Mesodermal cell (in vitro differentiated cells): ENCODE data around the gene PCSK5.
"Not testable (repeated sequence)": the region's sequence is repeated elsewhere in the genome, so short reads cannot be mapped to it uniquely, and the experiment has no call there.

Experiments used
- H3K27ac ChIP-seq: 2 replicates; pipeline ENCODE4 v1.7.0; 2013; ENCODE audit warnings: mild to moderate bottlenecking, low read depth, low read length, moderate library complexity; ENCODE audit not compliant: severe bottlenecking
- H3K36me3 ChIP-seq: 2 replicates; pipeline ENCODE4 v1.7.1; 2013; ENCODE audit warnings: mild to moderate bottlenecking, low read length, moderate library complexity; ENCODE audit not compliant: control insufficient read depth, insufficient read depth
- H3K4me1 ChIP-seq: one replicate; pipeline ENCODE4 v1.7.1; 2013; ENCODE audit warnings: mild to moderate bottlenecking, low read length; ENCODE audit not compliant: insufficient read depth, control insufficient read depth, poor library complexity, severe bottlenecking
- H3K4me3 ChIP-seq: 2 replicates; pipeline ENCODE4 v1.7.0; 2013; ENCODE audit warnings: low read length, control low read depth, mild to moderate bottlenecking; ENCODE audit not compliant: insufficient read depth, poor library complexity, severe bottlenecking; ENCODE audit errors: extremely low read depth
- H3K9me3 ChIP-seq: 2 replicates; pipeline ENCODE4 v1.7.1; 2013; ENCODE audit warnings: mild to moderate bottlenecking, low read length, moderate library complexity; ENCODE audit not compliant: control insufficient read depth
- WGBS, 2 experiments: methylation state at CpG; one replicate each; pipeline ENCODE4 v1.1.5; 2013; ENCODE audit warnings: missing lambda C conversion rate in 2 of 2; ENCODE audit not compliant: insufficient coverage in 2 of 2; 5-methylcytosine and 5-hydroxymethylcytosine counted together

PCSK5 gene

GRCh38 chr9:75889577-75889976 lies 896 bp upstream of the PCSK5 start:
- no peaks in the 10 kb centered on the region for H3K36me3 ChIP-seq
- H3K9me3 ChIP-seq = no peaks in the 10 kb centered on the region
- H3K4me3 ChIP-seq = peak overlapping the region; percentile 76
- H3K4me1 ChIP-seq = peaks cover 17% of the 10 kb centered on the region
- 0% methylated on average over 1 of the region's 7 CpGs; no CpG with 5 or more reads in 1 of the 2 experiments for WGBS, 2 experiments
- H3K27ac ChIP-seq = no peak overlapping the region

GRCh38 chr9:75889977-75890471 lies 449 bp upstream of the PCSK5 start:
- WGBS, 2 experiments = 0 to 1% methylated on average over 24 of the region's 24 CpGs
- peak overlapping the region; percentile 76 for H3K27ac ChIP-seq
- peak overlapping the region; percentile 76 for H3K4me3 ChIP-seq
- H3K4me1 ChIP-seq = peaks cover 18% of the 10 kb centered on the region
- H3K9me3 ChIP-seq = no peaks in the 10 kb centered on the region
- H3K36me3 ChIP-seq = no peaks in the 10 kb centered on the region

GRCh38 chr9:75891277-75891741 lies 836 bp downstream of the PCSK5 start:
- Histone ChIP-seq H3K4me1 (peaks cover 26% of the 10 kb centered on the region), H3K36me3 (no peaks in the 10 kb centered on the region), H3K4me3 (peak overlapping the region; percentile 76), H3K9me3 (no peaks in the 10 kb centered on the region), H3K27ac (no peak overlapping the region)
- 0% methylated on average over 20 to 22 of the region's 28 CpGs for WGBS, 2 experiments

- WGBS, 2 experiments = 1 to 2% methylated on average over 15 to 32 of the region's 32 CpGs
- H3K4me1 ChIP-seq = peaks cover 27% of the 10 kb centered on the region
Observed at GRCh38 chr9:75891771-75892215, 1.3 kb downstream of the PCSK5 start.

GRCh38 chr9:75892216-75892911 lies 1.9 kb downstream of the PCSK5 start:
- Histone ChIP-seq H3K4me3 (peak overlapping the region; percentile 76), H3K4me1 (peaks cover 27% of the 10 kb centered on the region), H3K9me3 (no peaks in the 10 kb centered on the region), H3K27ac (no peak overlapping the region), H3K36me3 (no peaks in the 10 kb centered on the region)
- WGBS, 2 experiments = 0 to 1% methylated on average over 5 to 16 of the region's 31 CpGs

More at GRCh38 chr9:75891771-75892215, 1.3 kb downstream of the PCSK5 start:
- Histone ChIP-seq H3K4me3 (peak overlapping the region; percentile 76), H3K9me3 (no peaks in the 10 kb centered on the region), H3K36me3 (no peaks in the 10 kb centered on the region), H3K27ac (no peak overlapping the region)

GRCh38 chr9:75893106-75893505 lies 2.6 kb downstream of the PCSK5 start:
- H3K27ac ChIP-seq = no peak overlapping the region

GRCh38 chr9:75894566-75894965 lies 4.1 kb downstream of the PCSK5 start:
- WGBS, 2 experiments = 0% methylated on average over 1 of the region's 3 CpGs; no CpG with 5 or more reads in 1 of the 2 experiments
- Histone ChIP-seq H3K36me3 (no peaks in the 10 kb centered on the region), H3K27ac (no peak overlapping the region), H3K4me3 (no peak overlapping the region), H3K4me1 (peaks cover 27% of the 10 kb centered on the region), H3K9me3 (no peaks in the 10 kb centered on the region)

More at GRCh38 chr9:75893106-75893505, 2.6 kb downstream of the PCSK5 start:
- Histone ChIP-seq H3K4me3 (peak overlapping the region; percentile 76), H3K36me3 (no peaks in the 10 kb centered on the region), H3K9me3 (no peaks in the 10 kb centered on the region), H3K4me1 (peaks cover 27% of the 10 kb centered on the region)
- WGBS, 2 experiments = 33 to 89% methylated on average over 1 of the region's 3 CpGs

GRCh38 chr9:75895112-75895511 lies 4.6 kb downstream of the PCSK5 start:
- peaks cover 27% of the 10 kb centered on the region for H3K4me1 ChIP-seq
- no peak overlapping the region for H3K27ac ChIP-seq
- H3K36me3 ChIP-seq = no peaks in the 10 kb centered on the region
- no peak overlapping the region for H3K4me3 ChIP-seq
- H3K9me3 ChIP-seq = no peaks in the 10 kb centered on the region
- 83 to 97% methylated on average over 2 of the region's 3 CpGs for WGBS, 2 experiments

GRCh38 chr9:75896193-75896592 lies 5.7 kb downstream of the PCSK5 start:
- peaks cover 27% of the 10 kb centered on the region for H3K4me1 ChIP-seq
- H3K36me3 ChIP-seq = no peaks in the 10 kb centered on the region
- no peak overlapping the region for H3K4me3 ChIP-seq
- WGBS, 2 experiments = 80 to 91% methylated on average over 2 to 3 of the region's 3 CpGs
- no peaks in the 10 kb centered on the region for H3K9me3 ChIP-seq
- H3K27ac ChIP-seq = peak overlapping the region; percentile 33

- not testable (repeated sequence) for H3K4me3 ChIP-seq, H3K36me3 ChIP-seq, H3K9me3 ChIP-seq, H3K27ac ChIP-seq
- H3K4me1 ChIP-seq = peaks cover 12% of the 10 kb centered on the region
- 60 to 88% methylated on average over 1 to 3 of the region's 7 CpGs for WGBS, 2 experiments
Observed at GRCh38 chr9:75900893-75901524, 10.5 kb downstream of the PCSK5 start.
